DND-41 (cell line): ENCODE results near the gene HDLBP.

ENCODE experiments used
- CTCF ChIP-seq: IDR thresholded peaks from 2 replicates; pipeline ENCODE4 v1.5.1; 2012; ENCODE audit warnings: borderline replicate concordance, low read length, moderate library complexity, mild to moderate bottlenecking; ENCODE audit not compliant: poor library complexity, severe bottlenecking; ENCODE audit errors: extremely low read depth
- EZH2 ChIP-seq: IDR thresholded peaks from 3 replicates; pipeline ENCODE4 v1.6.1; 2012; ENCODE audit warnings: borderline replicate concordance, low read depth, mild to moderate bottlenecking, moderate library complexity, low read length, inconsistent platforms; ENCODE audit not compliant: severe bottlenecking

- TF ChIP-seq CTCF (no peak), EZH2 (no peak)
Observed at GRCh38 chr2:241317391-241317790, 1.9 kb upstream of the HDLBP start.
